Activated naive CD8-positive, alpha-beta T cell treated with anti-CD3 and anti-CD28 coated beads, Interleukin-2, amount 50 U/mL, for 16 hours (primary cell): ENCODE results near the gene CAPG.
"Not testable (repeated sequence)": the region's sequence is repeated elsewhere in the genome, so short reads cannot be mapped to it uniquely, and the experiment has no call there.

ENCODE experiments used
- DNase-seq: peaks from one replicate; pipeline ENCODE4 v3.0.0-alpha.2; 2020; ENCODE audit warnings: low read depth, low spot score

CAPG gene

DNA sequence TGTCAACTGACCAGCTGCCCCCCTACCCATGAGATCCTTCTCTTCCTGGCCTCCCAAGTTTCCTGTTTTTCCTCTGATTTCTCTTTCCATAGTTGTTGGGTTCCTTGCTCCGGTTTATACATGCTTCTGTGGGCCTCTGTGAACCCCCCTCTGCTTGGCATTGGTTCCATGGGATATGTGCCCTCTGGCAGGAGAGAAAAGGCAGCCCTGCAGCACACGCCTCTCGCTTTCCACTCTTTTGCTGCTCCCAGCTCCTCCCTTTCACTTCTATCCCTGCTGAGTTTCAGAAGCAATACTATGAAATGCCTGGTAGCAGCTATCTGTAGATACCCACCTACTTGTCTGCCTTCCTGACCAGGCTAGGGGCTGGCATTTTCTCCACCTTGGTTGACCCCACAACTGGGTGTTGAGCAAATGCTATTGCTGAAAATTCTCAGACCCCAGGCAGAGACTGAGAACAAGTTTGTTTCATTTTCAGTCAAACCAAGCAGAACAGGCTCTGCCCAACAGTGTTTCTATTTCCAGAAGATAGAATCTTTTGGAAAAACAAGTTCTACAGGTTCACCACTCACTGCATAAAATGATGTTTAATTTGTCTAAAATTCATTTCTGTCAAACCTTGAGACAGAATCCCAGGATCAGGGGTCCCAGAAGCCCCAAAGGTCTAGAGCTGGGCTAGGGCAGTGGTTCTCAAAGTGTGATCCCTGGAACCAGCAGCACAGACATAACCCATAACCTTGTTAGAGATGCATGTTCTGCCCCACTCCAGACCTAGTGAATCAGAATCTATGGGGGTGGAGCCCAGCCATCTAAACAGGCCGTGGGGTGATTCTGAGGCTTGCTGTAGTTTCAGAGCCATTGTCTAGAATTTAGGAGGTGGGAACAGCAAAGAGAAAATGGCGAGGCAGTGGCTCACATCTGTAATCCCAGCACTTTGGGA is 13.4 kb downstream of the CAPG start:
- DNase-seq: no peak

DNA sequence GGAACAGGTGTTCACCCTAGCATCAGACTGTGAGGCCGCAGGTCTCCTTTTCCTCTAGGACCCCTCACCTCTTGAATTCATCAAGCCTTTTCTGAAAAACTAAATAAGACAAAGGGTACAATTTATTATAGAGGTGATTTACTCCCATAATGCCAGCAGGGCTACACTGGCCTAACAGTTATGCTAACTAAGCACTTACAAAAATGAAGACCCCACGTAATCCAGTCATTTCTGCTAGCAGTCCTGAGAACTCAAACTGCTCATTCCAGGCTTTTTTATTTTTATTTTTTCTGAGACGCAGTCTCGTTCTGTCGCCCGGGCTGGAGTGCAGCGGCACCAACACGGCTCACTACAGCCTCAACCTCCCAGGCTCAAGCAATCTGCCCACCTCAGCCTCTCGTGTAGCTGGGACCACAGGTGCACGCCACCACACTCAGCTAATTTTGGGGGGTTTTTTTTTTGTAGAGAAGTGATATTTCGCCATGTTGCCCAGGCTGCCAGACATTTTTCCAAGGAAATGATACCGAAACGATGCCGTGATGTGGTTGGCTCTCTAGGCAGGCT is 14.2 kb downstream of the CAPG start:
- no peak for DNase-seq

DNA sequence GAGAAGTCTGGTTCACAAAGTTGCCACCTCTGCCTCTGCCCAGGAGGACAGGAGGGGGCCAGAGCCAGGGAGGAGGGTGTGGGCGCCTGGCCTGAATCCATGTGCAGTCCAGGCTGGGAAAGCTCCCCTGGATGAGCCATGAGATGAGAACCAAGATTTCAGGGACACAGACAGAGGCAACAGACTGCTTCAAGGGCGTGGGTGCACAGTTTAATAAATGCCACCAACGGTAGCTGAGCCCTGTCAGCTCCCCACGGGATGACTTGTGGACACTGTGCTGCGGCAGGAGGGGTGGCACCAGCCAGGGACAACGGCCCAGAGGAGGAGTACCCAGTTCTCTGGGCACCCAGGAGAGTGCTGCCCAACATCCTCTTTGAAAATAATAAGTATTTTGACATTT is 15.2 kb downstream of the CAPG start:
- no peak for DNase-seq

DNA sequence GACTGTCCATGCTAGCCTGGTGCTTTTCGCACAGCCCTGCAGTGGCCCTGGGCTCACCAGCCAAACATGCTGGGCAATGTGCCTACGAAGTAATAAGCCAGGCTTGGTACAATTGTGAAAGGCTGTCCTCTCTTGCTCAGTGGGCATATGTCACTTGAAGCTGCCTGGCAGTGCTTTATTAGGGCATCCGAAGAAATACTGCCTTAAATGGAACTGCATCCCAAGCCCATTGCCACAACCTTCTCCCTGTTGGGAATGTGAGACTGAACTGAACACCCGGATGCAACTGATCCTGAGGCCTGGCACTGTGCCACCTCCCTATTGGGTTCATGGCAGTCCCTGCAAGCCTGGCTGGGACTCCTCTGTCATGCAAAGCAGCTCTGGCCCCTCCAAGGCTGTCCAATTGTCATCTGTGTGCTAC is 15.9 kb downstream of the CAPG start:
- DNase-seq: no peak

DNA sequence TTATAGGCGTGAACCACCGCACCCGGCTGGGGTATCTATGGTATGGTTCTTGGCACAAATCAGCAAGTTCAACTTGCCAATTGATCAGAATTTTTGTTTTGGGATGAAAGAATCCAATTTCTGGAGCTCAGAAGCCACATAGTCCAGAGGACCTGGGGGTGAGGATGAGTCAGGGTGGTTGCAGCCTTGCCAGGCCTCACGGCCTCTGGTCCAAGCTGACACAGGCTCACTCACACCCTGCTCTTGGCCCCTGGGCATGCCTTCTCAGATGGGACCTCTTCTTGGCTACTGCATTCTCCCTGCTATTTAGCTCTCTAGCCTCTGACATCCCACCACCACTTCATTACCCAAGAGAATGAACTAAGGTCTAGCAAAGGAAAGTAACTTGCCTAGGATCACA is 16.3 kb downstream of the CAPG start:
- no peak for DNase-seq

DNA sequence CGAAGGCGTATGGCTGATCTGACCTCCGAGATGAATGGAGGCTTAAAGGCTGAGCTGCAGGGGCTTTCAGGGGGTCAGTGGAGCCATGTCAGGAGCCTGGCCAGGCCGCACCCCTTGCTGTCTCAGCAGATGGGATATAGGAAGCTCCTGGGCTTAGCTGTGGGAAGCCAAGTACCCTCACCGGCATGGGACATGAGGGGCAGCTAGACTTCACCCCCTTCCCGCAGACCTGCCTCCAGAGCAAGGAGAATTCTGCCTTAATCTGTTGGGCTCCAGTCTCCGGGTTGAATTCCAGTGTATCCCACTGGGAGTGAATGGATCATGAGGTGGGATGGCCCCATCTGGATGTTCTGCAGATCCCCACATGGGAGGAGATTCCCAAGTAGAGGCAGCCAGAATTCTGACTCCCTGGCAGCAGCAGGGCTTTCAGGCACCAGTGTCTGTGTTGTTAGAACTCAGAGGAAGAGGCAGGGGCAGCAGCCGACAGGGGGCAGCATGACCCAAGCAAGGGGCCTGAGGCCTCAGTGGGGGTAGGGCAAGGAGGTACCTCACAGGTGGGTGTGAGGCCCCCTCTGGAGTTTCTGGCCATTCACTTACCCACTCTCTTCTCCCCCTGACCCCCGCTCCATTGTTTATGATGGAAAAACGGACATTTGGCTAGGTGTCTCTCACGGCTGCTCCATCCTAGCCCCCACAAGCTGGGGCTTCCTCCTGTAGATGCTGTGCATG is 19.1 kb downstream of the CAPG start:
- peak; percentile 57 for DNase-seq

DNA sequence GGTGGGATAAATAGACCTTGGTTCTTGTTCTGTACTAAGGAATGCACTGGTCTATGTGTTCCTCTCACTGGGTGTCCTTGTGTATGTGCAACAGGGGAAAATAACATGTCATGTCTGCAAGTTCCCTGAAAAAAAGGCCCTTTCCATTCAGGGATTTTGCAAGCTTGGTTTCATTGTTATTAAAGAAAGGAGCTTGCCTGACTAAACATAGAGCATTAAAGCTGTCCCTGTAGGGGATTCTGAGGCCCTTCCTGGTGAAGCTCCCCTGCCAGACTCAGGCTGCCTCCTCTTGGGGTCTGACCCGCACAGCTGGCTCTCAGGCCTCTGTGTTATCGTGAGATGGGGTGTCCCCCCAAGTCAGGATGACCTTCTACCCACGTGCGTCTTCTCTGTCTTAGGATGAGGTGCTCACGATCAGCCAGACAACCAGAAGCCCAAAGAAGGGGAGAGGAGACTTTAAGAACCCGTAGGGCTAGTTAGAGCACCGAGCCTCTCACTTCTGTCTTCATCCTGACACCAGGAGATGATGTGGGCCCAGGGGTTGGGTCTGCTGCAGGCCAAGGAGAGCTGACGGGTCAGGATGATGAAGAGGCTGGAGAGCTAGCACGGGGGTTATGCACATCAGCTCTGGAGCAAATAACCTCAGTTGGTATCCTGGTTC is 21.2 kb downstream of the CAPG start:
- no peak for DNase-seq

DNA sequence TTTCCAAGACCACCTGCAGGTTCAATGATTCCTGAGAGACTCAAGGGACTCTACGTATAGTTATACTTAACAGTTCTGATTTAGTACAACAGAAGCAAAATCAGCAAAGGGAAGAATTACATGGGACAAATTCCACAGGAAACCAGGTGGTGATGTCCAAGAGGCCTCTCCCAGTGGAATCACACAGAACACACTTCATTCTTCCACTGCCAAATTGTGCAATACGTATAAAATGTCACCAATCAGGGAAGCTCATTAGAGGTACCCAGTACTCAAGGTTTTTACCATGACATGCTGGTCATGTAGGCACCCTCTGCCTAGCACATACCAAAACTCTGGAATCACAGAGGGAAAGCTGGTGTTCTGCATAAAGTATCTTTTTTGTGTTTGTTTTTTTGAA is 22.4 kb downstream of the CAPG start:
- no peak for DNase-seq

DNA sequence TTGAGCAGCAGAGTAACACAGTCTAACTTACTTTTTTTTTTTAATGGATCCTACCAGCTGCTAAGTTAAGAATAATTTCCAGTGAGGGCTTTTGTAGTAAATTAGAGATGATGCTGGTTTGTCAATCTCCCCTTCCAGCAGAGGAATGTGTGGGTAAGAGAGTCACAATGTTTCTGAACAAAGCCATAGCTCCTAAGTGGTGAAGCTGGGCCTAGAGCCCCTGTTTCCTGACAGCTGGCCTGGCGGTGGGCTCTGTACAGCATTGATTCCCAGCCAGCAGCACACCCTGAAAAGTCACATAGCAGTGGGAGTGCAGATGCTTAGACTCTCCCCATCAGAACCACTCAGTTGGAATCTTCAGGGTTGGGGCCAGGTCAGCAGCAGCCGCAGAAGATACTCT is 24.4 kb downstream of the CAPG start:
- no peak for DNase-seq

DNA sequence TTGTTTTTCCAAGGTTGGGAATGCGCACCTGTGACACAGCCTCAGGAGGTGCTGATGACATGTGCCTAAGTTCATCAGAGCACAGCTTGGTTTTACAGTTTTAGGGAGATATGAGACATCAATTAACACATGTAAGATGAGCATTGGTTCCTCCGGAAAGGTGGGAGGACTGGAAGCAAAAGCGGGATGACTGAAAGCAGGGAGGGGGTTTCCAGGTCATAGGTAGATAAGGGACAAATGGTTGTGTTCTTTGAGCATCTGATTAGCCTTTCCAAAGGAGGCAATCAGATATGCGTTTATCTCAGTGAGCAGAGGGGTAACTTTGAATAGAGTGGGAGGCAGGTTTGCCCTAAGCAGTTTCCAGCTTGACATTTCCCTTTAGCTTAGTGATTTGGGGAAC is 26.3 kb downstream of the CAPG start:
- no peak for DNase-seq

DNA sequence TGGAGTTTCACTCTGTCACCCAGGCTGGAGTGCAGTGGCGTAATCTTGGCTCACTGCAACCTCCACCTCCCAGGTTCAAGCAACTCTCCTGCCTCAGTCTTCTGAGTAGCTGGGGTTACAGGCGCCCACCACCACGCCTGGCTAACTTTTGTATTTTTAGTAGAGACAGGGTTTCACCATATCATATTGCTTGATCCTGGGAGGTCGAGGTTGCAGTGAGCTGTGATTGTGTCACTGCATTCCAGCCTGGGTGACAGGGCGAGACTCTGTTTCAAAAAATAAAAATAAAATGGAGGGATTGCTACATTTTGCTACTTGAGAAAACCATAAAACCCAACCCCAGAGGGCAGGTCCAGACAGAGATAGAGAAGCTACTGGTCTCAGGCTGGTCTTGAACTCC is 27.0 kb downstream of the CAPG start:
- DNase-seq: not testable (repeated sequence)

DNA sequence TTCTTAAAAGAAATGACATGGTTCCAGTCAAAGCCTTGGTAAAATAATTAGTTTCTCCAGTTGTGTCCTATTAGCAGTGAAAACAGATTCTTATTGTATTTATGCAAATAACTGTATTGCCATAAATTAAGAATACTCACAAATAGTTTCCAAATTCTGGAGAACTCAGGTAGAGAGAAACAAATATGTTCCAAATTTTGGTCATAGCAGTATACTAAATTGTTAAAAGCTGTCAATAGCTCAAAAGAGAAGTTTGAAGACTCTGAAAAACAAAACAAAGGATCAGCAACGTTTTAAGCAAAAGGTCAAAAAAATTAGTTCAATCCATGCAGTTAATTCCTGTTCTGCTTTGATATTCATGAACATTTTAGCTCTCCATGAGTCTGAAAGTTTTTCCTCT is 30.1 kb downstream of the CAPG start:
- DNase-seq: no peak

DNA sequence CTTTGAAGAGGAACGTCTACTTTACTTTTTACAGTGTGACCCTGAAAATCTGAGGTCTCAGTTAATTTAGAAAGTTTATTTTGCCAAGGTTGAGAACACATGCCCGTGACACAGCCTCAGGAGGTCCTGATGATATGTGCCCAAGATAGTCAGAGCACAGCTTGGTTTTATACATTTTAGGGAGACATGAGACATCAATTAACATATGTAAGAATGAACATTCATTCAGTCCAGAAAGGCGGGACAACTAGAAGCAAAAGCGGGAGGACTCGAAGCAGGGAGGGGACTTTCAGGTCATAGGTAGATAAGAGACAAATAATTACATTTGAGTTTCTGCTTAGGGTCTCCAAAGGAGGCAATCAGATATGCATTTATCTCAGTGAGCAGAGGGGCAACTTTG is 31.9 kb downstream of the CAPG start:
- DNase-seq: no peak

DNA sequence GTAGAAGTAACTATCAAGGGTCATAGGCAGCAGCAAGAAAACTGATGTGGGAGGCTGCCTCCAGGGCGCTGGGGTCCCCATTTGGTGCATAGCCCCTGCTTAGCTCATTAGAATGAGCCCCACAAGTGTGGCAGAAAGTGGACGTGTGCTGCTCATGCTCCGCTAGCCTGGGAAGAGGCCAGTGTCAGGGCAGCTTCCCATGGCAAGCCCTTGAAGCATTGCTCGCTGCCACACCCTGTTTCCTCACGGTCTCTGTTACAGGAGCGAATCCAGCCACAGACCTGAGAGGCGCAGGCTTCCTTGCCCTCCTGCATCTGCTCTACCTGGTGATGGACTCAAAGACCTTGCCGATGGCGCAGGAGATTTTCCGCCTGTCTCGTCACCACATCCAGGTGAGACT is 33.1 kb downstream of the CAPG start:
- DNase-seq: no peak

DNA sequence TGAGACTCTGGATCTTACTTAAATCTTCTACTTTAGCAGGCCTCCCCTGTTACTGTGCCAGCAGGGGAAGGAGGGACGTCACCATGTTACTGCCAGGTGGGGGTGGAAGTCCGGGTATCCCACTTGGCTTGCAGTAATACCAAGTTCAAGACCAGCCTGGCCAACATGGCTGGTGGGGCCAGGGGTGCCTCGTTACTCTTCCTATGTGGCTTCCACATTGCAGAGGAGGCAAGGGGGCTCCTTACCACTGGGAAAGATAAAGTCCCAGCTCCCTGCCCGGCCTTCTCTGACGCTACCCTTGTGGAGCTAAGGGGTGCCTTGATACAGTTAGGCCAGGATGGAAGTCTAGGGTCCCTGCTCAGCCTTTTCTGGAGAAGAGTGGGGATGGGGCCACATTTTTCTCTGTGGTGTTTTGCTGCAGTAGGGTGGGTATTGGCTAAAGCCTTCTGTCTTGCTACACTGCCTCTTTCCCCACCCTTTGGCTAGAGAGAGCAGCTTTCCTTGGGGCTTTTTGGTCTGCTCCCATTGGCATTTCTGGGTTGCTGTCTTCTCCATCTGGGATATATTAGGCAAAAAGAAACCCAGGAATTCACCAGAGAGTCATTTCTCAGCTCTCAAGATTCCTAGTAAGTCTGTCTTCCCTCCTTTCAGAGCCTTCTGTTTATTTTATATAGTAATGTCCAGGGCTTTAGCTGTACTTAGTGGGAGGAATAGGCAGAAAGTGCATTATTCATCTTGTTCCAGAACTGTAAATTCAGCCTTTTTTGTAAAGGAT is 33.7 kb downstream of the CAPG start:
- no peak for DNase-seq

DNA sequence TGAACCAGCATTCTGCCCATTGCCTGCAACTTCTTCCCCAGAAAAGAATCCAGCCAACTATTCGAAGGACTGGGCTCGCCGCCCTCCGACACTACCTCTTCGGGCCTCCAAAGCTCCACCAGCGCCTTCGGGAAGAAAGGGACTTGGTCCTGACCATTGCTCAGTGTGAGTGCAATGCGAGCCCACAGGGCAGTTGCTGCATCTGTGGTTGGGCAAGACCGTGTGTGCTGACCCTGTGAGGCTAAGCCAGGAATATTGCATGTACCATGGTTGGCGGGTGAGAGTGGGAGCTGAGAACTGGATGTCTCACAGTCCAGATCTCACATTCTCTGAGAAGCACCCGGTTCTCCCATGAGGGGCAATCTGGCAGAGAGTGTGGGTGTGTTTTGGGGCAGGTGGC is 39.1 kb downstream of the CAPG start:
- no peak for DNase-seq

DNA sequence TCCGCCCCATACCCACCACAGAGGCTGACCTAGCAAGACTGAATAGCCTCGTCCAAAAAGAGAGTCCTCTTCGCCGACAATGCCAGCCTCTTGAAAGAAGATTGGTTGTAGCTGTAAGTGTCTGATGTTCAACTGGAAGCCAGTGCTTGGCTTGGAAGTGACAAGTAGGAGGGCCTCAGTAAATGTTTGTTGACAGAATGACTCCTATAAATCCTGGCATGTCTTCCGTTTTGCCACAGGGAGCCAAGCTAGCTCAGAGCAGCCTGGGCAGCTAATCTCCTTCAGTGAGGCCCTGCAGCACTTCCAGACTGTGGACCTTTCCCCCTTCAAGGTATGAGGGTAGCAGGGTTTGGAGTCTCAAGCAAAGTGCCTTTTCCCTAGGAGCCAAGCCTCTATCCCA is 40.7 kb downstream of the CAPG start:
- no peak for DNase-seq

DNA sequence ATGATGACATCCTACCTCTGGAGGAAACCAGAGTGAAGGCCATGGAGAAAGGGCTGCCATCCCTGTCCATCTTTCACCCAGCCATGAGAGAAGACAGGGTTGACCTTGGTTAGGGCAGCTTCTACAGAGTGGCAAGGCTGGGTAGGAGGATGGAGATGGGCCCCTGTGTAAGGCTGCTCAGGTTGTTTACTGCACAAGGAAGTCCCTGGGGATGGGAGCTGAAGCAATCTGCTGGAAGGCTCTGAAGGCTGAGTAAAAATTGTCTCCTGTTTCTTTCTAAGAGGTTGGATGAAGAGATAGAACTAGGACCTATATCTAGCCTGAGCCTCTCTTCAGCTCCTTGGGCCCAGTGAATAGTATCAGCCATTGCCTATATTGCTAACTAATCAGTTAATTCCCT is 41.2 kb downstream of the CAPG start:
- DNase-seq: no peak

DNA sequence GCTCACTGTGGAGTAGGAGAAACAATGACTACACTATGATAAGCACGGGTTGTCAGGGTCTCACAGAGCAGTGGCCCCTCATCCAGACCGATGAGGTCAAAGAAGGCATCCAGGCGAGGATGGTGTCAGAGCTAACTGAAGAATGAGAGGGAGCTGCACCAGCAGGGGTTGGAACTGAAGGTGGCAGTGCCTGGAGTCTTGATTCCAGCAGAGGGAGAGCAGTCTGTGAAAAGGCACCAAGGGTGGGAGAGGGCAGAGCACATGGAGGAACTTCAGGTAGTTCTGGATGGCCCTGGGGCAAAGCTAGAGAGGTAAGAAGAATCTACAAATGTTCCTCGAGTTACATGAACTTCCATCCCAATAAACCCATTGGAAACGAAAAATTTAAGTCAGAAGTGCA is 43.0 kb downstream of the CAPG start:
- DNase-seq: no peak

DNA sequence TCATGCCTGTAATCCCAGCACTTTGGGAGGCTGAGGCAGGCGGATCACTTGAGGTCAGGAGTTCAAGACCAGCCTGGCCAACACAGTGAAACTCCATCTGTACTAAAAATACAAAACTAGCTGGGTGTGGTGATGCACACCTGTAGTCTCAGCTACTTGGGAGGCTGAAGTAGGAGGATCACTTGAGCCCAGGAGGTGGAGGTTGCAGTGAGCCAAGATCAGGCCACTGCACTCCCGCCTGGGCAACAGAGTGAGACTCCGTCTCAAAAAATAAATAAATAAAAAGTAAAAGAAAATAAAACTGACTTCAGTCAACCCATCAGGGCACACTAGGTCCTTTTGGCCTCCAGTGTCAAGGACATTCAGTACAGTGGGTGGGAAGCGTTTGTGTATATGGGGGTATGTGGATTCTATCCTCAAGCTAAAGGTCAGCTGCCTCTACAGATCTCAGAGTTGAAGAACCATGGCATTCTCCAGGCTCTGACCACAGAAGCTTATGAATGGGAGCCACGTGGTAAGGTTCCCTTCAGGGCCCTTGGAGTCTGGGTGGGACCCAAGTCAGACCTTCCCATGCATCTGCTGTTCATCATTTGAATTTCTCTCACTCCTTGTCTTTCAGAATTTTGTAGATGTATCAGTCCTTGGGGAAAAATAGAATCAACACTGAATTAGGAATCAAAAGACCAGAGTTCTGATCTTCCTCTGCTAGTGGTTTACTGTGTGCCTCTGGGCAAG is 47.3 kb downstream of the CAPG start:
- DNase-seq: not testable (repeated sequence)

DNA sequence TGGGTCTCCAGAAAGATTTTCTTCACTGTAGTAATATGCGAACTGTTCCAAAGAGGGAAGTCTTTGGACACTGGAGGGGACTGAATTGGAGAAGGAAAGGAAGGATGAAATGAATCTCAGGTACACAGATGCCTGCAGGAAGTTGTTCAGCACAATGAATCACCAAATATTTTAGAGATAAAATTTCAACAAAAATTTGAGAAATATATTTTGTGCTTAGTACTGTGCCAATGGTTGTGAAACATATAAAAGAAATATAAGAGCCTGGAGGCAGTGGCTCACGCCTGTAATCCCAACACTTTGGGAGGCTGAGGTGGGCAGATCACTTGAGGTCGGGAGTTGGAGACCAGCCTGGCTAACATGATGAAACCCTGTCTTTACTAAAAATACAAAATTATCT is 52.4 kb downstream of the CAPG start:
- DNase-seq: no peak
